Measurements from ENCODE around the gene GAL.
"Not testable (repeated sequence)": the region's sequence is repeated elsewhere in the genome, so short reads cannot be mapped to it uniquely, and the experiment has no call there.

Gene GAL

GRCh38 chr11:68684385-68685356 lies at the start of gene GAL:
Gene GAL (plus strand): TSS chr11:68684544. CDS start chr11:68684924, 380 bp downstream.
- no peak for DNase-seq (ENCODE audit: low read depth)
- H3K4me3 ChIP-seq (ENCODE audit: low read depth, low read length) = peak within 1 kb of the TSS; percentile 18

GRCh38 chr11:68634606-68635005 lies 49.7 kb upstream of the GAL start:
- H3K4me3 ChIP-seq (ENCODE audit: low read depth, low read length); DNase-seq (ENCODE audit: low read depth): not testable (repeated sequence)

- not testable (repeated sequence) for DNase-seq (ENCODE audit: low read depth); H3K4me3 ChIP-seq (ENCODE audit: low read depth, low read length)
Observed at GRCh38 chr11:68635172-68635571, 49.2 kb upstream of the GAL start.

- not testable (repeated sequence) for DNase-seq (ENCODE audit: low read depth); H3K4me3 ChIP-seq (ENCODE audit: low read depth, low read length)
Observed at GRCh38 chr11:68635883-68636282, 48.5 kb upstream of the GAL start.

- DNase-seq (ENCODE audit: low read depth); H3K4me3 ChIP-seq (ENCODE audit: low read depth, low read length): not testable (repeated sequence)
Observed at GRCh38 chr11:68639322-68639721, 45.0 kb upstream of the GAL start.

- DNase-seq (ENCODE audit: low read depth) = no peak
- H3K4me3 ChIP-seq (ENCODE audit: low read depth, low read length) = no peak overlapping the region
Observed at GRCh38 chr11:68641880-68642279, 42.5 kb upstream of the GAL start.

GRCh38 chr11:68643585-68643984 lies 40.8 kb upstream of the GAL start:
- DNase-seq (ENCODE audit: low read depth) = no peak
- no peak overlapping the region for H3K4me3 ChIP-seq (ENCODE audit: low read depth, low read length)

- DNase-seq (ENCODE audit: low read depth) = no peak
- no peak overlapping the region for H3K4me3 ChIP-seq (ENCODE audit: low read depth, low read length)
Observed at GRCh38 chr11:68646832-68647231, 37.5 kb upstream of the GAL start.

- no peak overlapping the region for H3K4me3 ChIP-seq (ENCODE audit: low read depth, low read length)
- no peak for DNase-seq (ENCODE audit: low read depth)
Observed at GRCh38 chr11:68649851-68650555, 34.3 kb upstream of the GAL start.

GRCh38 chr11:68650801-68651200 lies 33.5 kb upstream of the GAL start:
- no peak overlapping the region for H3K4me3 ChIP-seq (ENCODE audit: low read depth, low read length)
- no peak for DNase-seq (ENCODE audit: low read depth)

GRCh38 chr11:68651208-68651984 lies 32.9 kb upstream of the GAL start:
- H3K4me3 ChIP-seq (ENCODE audit: low read depth, low read length) = no peak overlapping the region
- no peak for DNase-seq (ENCODE audit: low read depth)

- no peak overlapping the region for H3K4me3 ChIP-seq (ENCODE audit: low read depth, low read length)
- no peak for DNase-seq (ENCODE audit: low read depth)
Observed at GRCh38 chr11:68651985-68652682, 32.2 kb upstream of the GAL start.

- no peak overlapping the region for H3K4me3 ChIP-seq (ENCODE audit: low read depth, low read length)
- DNase-seq (ENCODE audit: low read depth) = no peak
Observed at GRCh38 chr11:68652683-68653156, 31.6 kb upstream of the GAL start.

GRCh38 chr11:68653486-68654430 lies 30.6 kb upstream of the GAL start:
- no peak overlapping the region for H3K4me3 ChIP-seq (ENCODE audit: low read depth, low read length)
- DNase-seq (ENCODE audit: low read depth) = no peak

- DNase-seq (ENCODE audit: low read depth) = no peak
- no peak overlapping the region for H3K4me3 ChIP-seq (ENCODE audit: low read depth, low read length)
Observed at GRCh38 chr11:68654978-68655377, 29.4 kb upstream of the GAL start.

GRCh38 chr11:68655406-68655805 lies 28.9 kb upstream of the GAL start:
- H3K4me3 ChIP-seq (ENCODE audit: low read depth, low read length) = no peak overlapping the region
- no peak for DNase-seq (ENCODE audit: low read depth)

- no peak overlapping the region for H3K4me3 ChIP-seq (ENCODE audit: low read depth, low read length)
- no peak for DNase-seq (ENCODE audit: low read depth)
Observed at GRCh38 chr11:68655806-68656205, 28.5 kb upstream of the GAL start.
